PC-3 (cell line): Measurements from ENCODE around the gene FOXO3B.
"Not testable (repeated sequence)": the region's sequence is repeated elsewhere in the genome, so short reads cannot be mapped to it uniquely, and the experiment has no call there.

Experiments used
- EZH2 ChIP-seq: fragments of 300-600 bp; sonication (generic); IDR thresholded peaks from one replicate; pipeline ENCODE4 v1.6.1; 2017; ENCODE audit warnings: antibody characterized with exemption, mild to moderate bottlenecking, low read length; ENCODE audit not compliant: unreplicated experiment
- TF ChIP-seq, protein P1 (sequence below): fragments of 300-600 bp; sonication (generic); conservative IDR thresholded peaks from 2 replicates; pipeline ENCODE4 v1.5.1; 2017; ENCODE audit warnings: antibody characterized with exemption, low read depth, mild to moderate bottlenecking, low read length

DNA sequence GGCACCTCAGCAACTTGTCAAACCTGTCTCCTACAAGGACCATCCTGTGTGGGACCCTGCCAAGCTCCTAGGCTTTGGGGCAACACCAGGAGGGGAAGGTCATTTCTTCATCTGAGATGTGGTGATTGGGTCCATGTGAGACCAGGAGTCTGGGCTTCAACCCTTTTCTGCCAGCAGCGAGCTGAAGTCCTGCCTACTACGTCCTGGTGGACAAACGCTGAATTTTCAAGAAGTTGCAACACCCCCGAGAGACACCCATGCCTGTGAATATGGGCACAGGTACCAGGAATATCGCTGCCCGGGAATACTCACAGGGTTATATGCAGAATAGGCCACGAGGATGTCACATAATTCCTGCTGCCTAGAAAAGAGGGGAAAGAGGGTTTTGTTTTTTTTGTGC is 45.9 kb downstream of the FOXO3B start:
- TF ChIP-seq, protein P1, sequence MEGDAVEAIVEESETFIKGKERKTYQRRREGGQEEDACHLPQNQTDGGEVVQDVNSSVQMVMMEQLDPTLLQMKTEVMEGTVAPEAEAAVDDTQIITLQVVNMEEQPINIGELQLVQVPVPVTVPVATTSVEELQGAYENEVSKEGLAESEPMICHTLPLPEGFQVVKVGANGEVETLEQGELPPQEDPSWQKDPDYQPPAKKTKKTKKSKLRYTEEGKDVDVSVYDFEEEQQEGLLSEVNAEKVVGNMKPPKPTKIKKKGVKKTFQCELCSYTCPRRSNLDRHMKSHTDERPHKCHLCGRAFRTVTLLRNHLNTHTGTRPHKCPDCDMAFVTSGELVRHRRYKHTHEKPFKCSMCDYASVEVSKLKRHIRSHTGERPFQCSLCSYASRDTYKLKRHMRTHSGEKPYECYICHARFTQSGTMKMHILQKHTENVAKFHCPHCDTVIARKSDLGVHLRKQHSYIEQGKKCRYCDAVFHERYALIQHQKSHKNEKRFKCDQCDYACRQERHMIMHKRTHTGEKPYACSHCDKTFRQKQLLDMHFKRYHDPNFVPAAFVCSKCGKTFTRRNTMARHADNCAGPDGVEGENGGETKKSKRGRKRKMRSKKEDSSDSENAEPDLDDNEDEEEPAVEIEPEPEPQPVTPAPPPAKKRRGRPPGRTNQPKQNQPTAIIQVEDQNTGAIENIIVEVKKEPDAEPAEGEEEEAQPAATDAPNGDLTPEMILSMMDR: not testable (repeated sequence)
- TF ChIP-seq EZH2: not testable (repeated sequence)
